Activated naive CD8-positive, alpha-beta T cell treated with anti-CD3 and anti-CD28 coated beads, Interleukin-2, amount 50 U/mL, for 16 hours (primary cell): ENCODE data around the gene ZMAT3.

Experiments
- DNase-seq: peaks from one replicate; pipeline ENCODE4 v3.0.0-alpha.2; 2020; ENCODE audit warnings: low read depth, low spot score

Gene ZMAT3

GRCh38 chr3:179021119-179021903 lies 50.3 kb downstream of the ZMAT3 start:
- no peak for DNase-seq

DNA sequence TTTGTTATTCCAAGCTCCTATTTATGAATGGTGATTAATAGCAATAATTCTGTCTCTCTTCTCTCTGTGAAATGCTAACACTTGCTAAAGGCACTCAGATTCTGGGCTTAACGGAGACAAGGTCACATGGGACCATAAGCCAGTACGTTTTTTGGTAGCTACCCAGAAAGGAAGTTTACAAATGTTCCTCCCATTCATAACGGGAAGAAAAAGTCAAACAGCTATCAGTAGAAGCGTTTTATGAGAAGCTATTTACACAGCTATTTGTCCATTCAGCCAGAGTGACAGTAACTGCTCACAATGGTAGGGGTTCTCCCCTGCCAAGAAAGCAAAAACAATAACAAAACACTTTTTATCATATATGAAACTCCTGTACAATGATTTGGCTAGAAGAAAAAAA lies 51.5 kb downstream of the ZMAT3 start:
- no peak for DNase-seq

GRCh38 chr3:179018808-179019207 lies 52.8 kb downstream of the ZMAT3 start:
- no peak for DNase-seq

- DNase-seq: no peak
Measured at GRCh38 chr3:179016979-179017670, 54.5 kb downstream of the ZMAT3 start.

DNA sequence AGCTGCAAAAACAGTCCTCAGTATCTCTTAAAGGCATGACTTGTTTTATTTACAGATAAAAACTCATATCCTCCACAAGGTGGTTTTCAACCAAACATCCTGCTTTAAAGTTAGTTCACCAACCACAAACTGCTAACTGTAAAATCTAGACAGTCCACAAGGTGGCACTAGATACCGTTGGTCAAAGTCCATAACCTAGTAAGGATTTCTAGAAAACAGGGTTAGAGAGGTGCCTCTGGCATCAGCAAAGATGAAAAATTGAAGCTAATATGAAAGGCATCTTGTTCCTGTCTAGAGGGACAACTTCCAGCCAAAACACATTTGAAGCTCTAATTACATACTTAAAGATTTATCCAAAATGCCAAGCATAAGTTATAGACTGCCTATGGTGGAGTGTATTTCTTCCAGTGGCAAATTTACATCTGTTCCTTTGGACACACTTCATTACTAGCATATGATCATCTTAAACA lies 56.0 kb downstream of the ZMAT3 start:
- DNase-seq: peak; percentile 40

GRCh38 chr3:179005706-179006105 lies 65.9 kb downstream of the ZMAT3 start:
- DNase-seq: no peak

- no peak for DNase-seq
Measured at GRCh38 chr3:179005213-179005612, 66.4 kb downstream of the ZMAT3 start.

- DNase-seq: no peak
Measured at GRCh38 chr3:179000659-179001058, 71.0 kb downstream of the ZMAT3 start.

GRCh38 chr3:179000144-179000543 lies 71.5 kb downstream of the ZMAT3 start:
- DNase-seq: no peak

GRCh38 chr3:178996399-178996798 lies 75.2 kb downstream of the ZMAT3 start:
- no peak for DNase-seq

GRCh38 chr3:178990293-178990692 lies 81.3 kb downstream of the ZMAT3 start:
- DNase-seq: no peak

GRCh38 chr3:178989821-178990220 lies 81.8 kb downstream of the ZMAT3 start:
- DNase-seq: no peak

- DNase-seq: no peak
Measured at GRCh38 chr3:178987745-178988144, 83.9 kb downstream of the ZMAT3 start.

- no peak for DNase-seq
Measured at GRCh38 chr3:178986456-178986855, 85.2 kb downstream of the ZMAT3 start.

GRCh38 chr3:178982137-178982536 lies 89.5 kb downstream of the ZMAT3 start:
- DNase-seq: no peak

- DNase-seq: no peak
Measured at GRCh38 chr3:178975320-178975719, 96.3 kb downstream of the ZMAT3 start.

DNA sequence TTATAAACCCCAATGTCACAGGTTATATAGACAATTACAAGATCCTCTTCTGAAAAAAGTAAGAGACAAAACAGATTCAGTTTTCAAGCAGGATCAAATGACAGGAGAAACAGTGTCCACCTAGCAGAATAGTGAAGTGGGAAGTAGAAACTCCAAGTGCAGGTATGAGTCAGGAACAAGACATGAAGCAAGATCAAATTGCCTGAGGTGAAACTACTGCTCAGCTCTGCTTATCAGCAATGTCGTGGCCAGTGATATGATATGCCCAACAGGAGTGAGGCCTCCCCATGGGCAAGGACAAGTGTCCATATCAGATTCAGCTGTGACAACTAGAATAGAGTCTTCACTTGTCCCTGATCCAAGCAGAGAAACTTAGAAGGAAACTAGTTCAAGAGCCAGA lies 100.0 kb downstream of the ZMAT3 start:
- DNase-seq: no peak

- DNase-seq: no peak
Measured at GRCh38 chr3:178969004-178969700, 102.5 kb downstream of the ZMAT3 start.
